Measurements from ENCODE around the gene HVCN1. TPM values are rescaled to one million over a fixed set of nuclear protein-coding genes. Genes with fewer than 3 reads are reported as not detected.

Gene HVCN1
- total RNA-seq, 4 donors from 2014 or later: 4.6 to 8.1 (median 5.8) TPM

- Histone ChIP-seq H3K27me3 (no peaks in the 10 kb centered on the region), H3K4me3 (no peak overlapping the region), H3K4me1 (peaks cover 0 to 11% of the 10 kb centered on the region in 2 donors), H3K36me3 (no peaks in the 10 kb centered on the region), H3K27ac (no peak overlapping the region), H3K9me3 (no peaks in the 10 kb centered on the region)
- in situ Hi-C loops (cut with MboI; ENCODE audit: low sequenced_read_pairs in 4 of 4): no loop called here
- DNase-seq (no peak), ATAC-seq (no peak)
- TF ChIP-seq POLR2A (IDR thresholded peaks at IDR 0.05) (no peak), CTCF (IDR thresholded peaks at IDR 0.05 in 4 of 5, conservative IDR thresholded peaks at IDR 0.05 in 1 of 5) (no peak)
- intact Hi-C loops (cut with DNase I; ENCODE audit: low total_unique reads): no loop called here
These were observed 9.7 kb downstream of the HVCN1 start for GRCh38 chr12:110679201-110679600.

- peaks cover 0 to 11% of the 10 kb centered on the region in 2 donors for H3K4me1 ChIP-seq
- no peak for DNase-seq
- H3K27me3 ChIP-seq: no peaks in the 10 kb centered on the region
- in situ Hi-C loops (cut with MboI; ENCODE audit: low sequenced_read_pairs in 4 of 4): no loop called here
- H3K27ac ChIP-seq: peak overlapping the region; percentile 36 to 61 (median 50)
- no peaks in the 10 kb centered on the region for H3K36me3 ChIP-seq
- TF ChIP-seq CTCF (IDR thresholded peaks at IDR 0.05 in 4 of 5, conservative IDR thresholded peaks at IDR 0.05 in 1 of 5): no peak
- no peak for TF ChIP-seq POLR2A (IDR thresholded peaks at IDR 0.05)
- no peak for ATAC-seq
- intact Hi-C loops (cut with DNase I; ENCODE audit: low total_unique reads): no loop called here
- no peaks in the 10 kb centered on the region for H3K9me3 ChIP-seq
- H3K4me3 ChIP-seq: no peak overlapping the region
These were observed 10.9 kb downstream of the HVCN1 start for GRCh38 chr12:110677982-110678381.

- ATAC-seq: peak; percentile 36 to 63
- H3K4me3 ChIP-seq: no peak overlapping the region
- H3K27ac ChIP-seq: peak overlapping the region; percentile 36 to 61 (median 50)
- no peaks in the 10 kb centered on the region for H3K27me3 ChIP-seq
- peaks cover 0 to 11% of the 10 kb centered on the region in 2 donors for H3K4me1 ChIP-seq
- DNase-seq: peak in 1 of 2 donors; percentile 18
- in situ Hi-C loops (cut with MboI; ENCODE audit: low sequenced_read_pairs in 4 of 4) (no loop called here), intact Hi-C loops (cut with DNase I; ENCODE audit: low total_unique reads) (no loop called here)
- TF ChIP-seq CTCF (IDR thresholded peaks at IDR 0.05 in 4 of 5, conservative IDR thresholded peaks at IDR 0.05 in 1 of 5) (no peak), POLR2A (IDR thresholded peaks at IDR 0.05) (no peak)
- no peaks in the 10 kb centered on the region for H3K9me3 ChIP-seq
- no peaks in the 10 kb centered on the region for H3K36me3 ChIP-seq
These were observed 11.6 kb downstream of the HVCN1 start for GRCh38 chr12:110677206-110677911.

GRCh38 chr12:110676171-110676570, 12.7 kb downstream of the HVCN1 start:
- H3K27me3 ChIP-seq: no peaks in the 10 kb centered on the region
- H3K36me3 ChIP-seq: no peaks in the 10 kb centered on the region
- ATAC-seq: no peak
- no peak for TF ChIP-seq CTCF (IDR thresholded peaks at IDR 0.05 in 4 of 5, conservative IDR thresholded peaks at IDR 0.05 in 1 of 5)
- no peak for TF ChIP-seq POLR2A (IDR thresholded peaks at IDR 0.05)
- H3K9me3 ChIP-seq: no peaks in the 10 kb centered on the region
- in situ Hi-C loops (cut with MboI; ENCODE audit: low sequenced_read_pairs in 4 of 4) (no loop called here), intact Hi-C loops (cut with DNase I; ENCODE audit: low total_unique reads) (no loop called here)
- no peak overlapping the region for H3K4me3 ChIP-seq
- DNase-seq: no peak
- H3K4me1 ChIP-seq: peaks cover 0 to 11% of the 10 kb centered on the region in 2 donors
- H3K27ac ChIP-seq: no peak overlapping the region
